PFSK-1 (cell line): ENCODE results near the gene PEAR1.
A peak's percentile ranks its signal among the peaks of the same experiment; 100 is the strongest.

Experiments
- FOXP2 ChIP-seq: optimal IDR thresholded peaks from 2 replicates; pipeline ENCODE3; 2011; ENCODE audit warnings: borderline replicate concordance, control low read depth, inconsistent platforms; ENCODE audit not compliant: insufficient read depth; ENCODE audit errors: extremely low read length, extremely low read depth
- POLR2AphosphoS5 ChIP-seq: IDR thresholded peaks from 2 replicates; pipeline ENCODE4 v1.6.1; 2012; ENCODE audit warnings: low read depth, mild to moderate bottlenecking, control low read depth, low read length, moderate library complexity
- REST ChIP-seq, 2 experiments: IDR thresholded peaks; 2 replicates each; pipeline versions ENCODE4 v1.6.1 to v1.8.0; 2011 to 2012; ENCODE audit warnings: low read depth in 2 of 2, low read length in 2 of 2, control low read depth in 1 of 2, inconsistent platforms in 1 of 2, mild to moderate bottlenecking in 1 of 2, moderate library complexity in 1 of 2; ENCODE audit not compliant: insufficient read depth in 1 of 2
- SIN3A ChIP-seq: IDR thresholded peaks from 2 replicates; pipeline ENCODE4 v1.6.1; 2012; ENCODE audit warnings: mild to moderate bottlenecking, low read length, moderate library complexity, borderline replicate concordance; ENCODE audit not compliant: insufficient read depth
- TAF1 ChIP-seq: IDR thresholded peaks from 2 replicates; pipeline ENCODE4 v1.6.1; 2012; ENCODE audit warnings: low read length, control low read depth, borderline replicate concordance; ENCODE audit not compliant: insufficient read depth

Gene PEAR1

GRCh38 chr1:156959414-156959813 lies 65.9 kb downstream of the PEAR1 start:
- TF ChIP-seq FOXP2: no peak
- TF ChIP-seq POLR2AphosphoS5: no peak
- no peak for TF ChIP-seq SIN3A
- no peak for TF ChIP-seq REST (IDR thresholded peaks at IDR 0.05; ENCODE audit: insufficient read depth in 1 of 2, low read depth in 2 of 2, low read length in 2 of 2)
- TF ChIP-seq TAF1: no peak

GRCh38 chr1:156959925-156960324 lies 66.4 kb downstream of the PEAR1 start:
- TF ChIP-seq SIN3A (no peak), FOXP2 (no peak), REST (IDR thresholded peaks at IDR 0.05; ENCODE audit: insufficient read depth in 1 of 2, low read depth in 2 of 2, low read length in 2 of 2) (no peak), TAF1 (no peak), POLR2AphosphoS5 (no peak)

- TF ChIP-seq SIN3A (no peak), FOXP2 (no peak), POLR2AphosphoS5 (no peak), REST (IDR thresholded peaks at IDR 0.05; ENCODE audit: insufficient read depth in 1 of 2, low read depth in 2 of 2, low read length in 2 of 2) (no peak), TAF1 (no peak)
Observed at GRCh38 chr1:156961709-156962108, 68.2 kb downstream of the PEAR1 start.

- peak; percentile 28; the same call in 1 of the 2 replicates for TF ChIP-seq POLR2AphosphoS5
- no peak for TF ChIP-seq FOXP2
Observed at GRCh38 chr1:156963621-156964020, 70.1 kb downstream of the PEAR1 start.

DNA sequence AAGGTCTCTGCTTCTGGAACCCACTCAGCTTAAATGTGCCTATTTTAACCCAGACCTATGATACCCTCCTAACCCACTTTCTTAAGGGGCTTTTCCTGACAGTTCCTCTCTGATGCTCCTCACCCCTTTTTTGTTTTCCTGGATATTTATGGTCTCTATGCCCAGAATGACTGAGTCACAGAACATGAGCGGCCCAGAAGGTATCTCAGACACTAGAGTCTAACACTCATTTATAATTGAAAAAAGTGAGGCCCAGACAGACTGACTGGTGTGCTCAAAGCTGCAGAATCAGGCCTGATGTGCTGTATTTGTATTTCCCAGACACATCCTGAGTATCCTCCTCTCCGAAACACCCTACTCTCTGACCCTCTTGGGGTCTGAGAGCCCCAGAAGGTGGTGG lies 70.9 kb downstream of the PEAR1 start:
- TF ChIP-seq POLR2AphosphoS5: no peak
- TF ChIP-seq FOXP2: no peak
- no peak for TF ChIP-seq REST (IDR thresholded peaks at IDR 0.05; ENCODE audit: insufficient read depth in 1 of 2, low read depth in 2 of 2, low read length in 2 of 2)
- no peak for TF ChIP-seq TAF1
- no peak for TF ChIP-seq SIN3A
